NCI-H460 (cell line): ENCODE measurements around the gene TUBB3. TPM values are rescaled to one million over a fixed set of nuclear protein-coding genes. Genes with fewer than 3 reads are reported as not detected.
"Not testable (repeated sequence)": the region's sequence is repeated elsewhere in the genome, so short reads cannot be mapped to it uniquely, and the experiment has no call there.

Experiments used
- DNase-seq: peaks from one replicate; pipeline ENCODE4 v3.0.0-alpha.2; 2016; ENCODE audit warnings: low read depth; ENCODE audit errors: extremely low read depth
- polyA plus RNA-seq: library from polyadenylated mRNA; depleted of rRNA; stranded (reverse); fragments of >200 nt; gene quantifications from 2 replicates; pipeline ENCODE4 v1.2.3, GENCODE V29; 2014; cell fraction: nucleus; rRNA removed
- total RNA-seq: library from RNA; depleted of rRNA; stranded (reverse); fragments of >200 nt; shearing (Covaris generic); gene quantifications from 2 replicates; pipeline ENCODE4 v1.2.3, GENCODE V29; 2014; rRNA removed

TUBB3 gene
- total RNA-seq, result 68.3 and 75.9 TPM in 2 replicates
- 145 and 156 TPM in 2 replicates for polyA plus RNA-seq

DNA sequence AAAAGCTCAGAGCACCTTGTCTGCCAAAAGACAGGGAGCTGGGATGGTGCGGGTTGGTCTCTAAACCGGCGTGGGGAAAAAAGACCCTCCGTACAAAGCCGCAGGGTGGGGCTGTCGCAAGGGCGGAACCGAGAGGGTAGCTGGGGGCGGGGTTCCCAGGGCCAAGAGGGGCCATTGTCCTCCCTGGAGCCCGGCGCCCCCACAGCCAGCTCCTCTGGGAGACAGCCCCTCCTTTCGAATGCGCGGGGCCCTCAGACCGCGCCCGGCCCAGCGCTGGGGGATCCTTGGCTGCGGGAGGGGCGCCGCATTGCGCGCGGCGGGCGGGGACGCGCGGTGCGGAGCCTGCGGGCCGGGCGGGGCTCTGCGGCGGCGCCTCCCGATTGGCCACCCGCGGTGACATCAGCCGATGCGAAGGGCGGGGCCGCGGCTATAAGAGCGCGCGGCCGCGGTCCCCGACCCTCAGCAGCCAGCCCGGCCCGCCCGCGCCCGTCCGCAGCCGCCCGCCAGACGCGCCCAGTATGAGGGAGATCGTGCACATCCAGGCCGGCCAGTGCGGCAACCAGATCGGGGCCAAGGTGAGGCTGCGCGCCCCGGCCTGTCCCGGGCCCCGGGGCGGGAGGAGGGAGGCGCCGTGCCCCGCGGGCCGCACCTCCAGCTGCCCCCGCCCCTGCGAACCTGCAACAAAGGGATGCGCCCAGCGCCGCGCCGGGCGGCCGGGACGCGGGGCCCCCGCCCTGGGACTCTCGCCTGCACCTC lies at the start of gene TUBB3:
Gene TUBB3, plus strand, starts transcription at position 459 of the 756 bp plus-strand sequence. Its CDS starts 60 bp downstream, at position 519.
- DNase-seq, result peak; percentile 78

DNA sequence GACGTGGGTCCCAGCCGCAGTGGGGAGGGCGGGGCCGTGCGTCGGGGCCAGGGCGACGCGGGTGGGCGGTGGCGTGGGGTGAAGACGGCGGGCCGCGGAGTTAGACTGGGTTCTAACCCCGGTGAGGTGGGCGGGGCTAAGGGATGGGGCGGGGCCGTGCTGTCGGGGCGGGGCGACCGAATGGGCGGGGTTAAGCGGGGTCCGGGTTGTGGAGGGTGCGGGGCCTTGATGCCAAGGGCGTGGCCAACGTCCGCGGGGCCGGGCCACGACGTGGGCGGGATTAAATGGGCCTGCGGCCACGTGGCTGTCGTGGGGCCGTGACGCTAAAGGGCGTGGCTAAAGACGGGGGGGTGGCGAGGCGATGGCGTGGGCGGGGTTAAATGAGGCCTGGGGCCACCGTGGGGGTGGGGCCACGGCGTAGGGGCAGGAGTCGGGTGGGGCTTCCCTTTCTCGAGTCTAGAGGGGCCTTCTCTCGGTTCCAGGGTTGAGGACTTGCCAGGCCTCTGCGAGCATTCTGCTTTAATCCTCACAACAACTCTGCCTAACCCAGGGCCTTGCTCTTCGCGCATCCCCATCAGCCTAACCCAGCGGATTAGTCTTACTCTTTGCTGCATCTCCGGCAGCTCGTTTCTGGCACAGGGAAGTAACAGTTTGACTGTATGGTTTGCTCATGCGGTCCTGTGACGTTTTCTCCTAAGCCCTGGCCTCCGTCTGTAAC lies 49.0 kb upstream of the TUBB3 start:
- DNase-seq, result peak; percentile 94

DNA sequence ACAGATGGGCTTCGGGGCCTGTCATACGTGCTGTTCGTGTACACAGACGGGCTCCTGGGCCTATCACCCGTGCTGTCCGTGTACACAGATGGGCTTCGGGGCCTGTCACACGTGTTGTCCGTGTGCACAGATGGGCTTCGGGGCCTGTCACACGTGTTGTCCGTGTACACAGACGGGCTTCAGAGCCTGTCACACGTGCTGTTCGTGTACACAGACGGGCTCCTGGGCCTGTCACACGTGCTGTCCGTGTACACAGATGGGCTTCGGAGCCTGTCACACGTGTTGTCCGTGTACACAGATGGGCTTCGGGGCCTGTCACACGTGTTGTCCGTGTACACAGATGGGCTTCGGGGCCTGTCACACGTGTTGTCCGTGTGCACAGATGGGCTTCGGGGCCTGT lies 44.0 kb upstream of the TUBB3 start:
- DNase-seq, result not testable (repeated sequence)

DNA sequence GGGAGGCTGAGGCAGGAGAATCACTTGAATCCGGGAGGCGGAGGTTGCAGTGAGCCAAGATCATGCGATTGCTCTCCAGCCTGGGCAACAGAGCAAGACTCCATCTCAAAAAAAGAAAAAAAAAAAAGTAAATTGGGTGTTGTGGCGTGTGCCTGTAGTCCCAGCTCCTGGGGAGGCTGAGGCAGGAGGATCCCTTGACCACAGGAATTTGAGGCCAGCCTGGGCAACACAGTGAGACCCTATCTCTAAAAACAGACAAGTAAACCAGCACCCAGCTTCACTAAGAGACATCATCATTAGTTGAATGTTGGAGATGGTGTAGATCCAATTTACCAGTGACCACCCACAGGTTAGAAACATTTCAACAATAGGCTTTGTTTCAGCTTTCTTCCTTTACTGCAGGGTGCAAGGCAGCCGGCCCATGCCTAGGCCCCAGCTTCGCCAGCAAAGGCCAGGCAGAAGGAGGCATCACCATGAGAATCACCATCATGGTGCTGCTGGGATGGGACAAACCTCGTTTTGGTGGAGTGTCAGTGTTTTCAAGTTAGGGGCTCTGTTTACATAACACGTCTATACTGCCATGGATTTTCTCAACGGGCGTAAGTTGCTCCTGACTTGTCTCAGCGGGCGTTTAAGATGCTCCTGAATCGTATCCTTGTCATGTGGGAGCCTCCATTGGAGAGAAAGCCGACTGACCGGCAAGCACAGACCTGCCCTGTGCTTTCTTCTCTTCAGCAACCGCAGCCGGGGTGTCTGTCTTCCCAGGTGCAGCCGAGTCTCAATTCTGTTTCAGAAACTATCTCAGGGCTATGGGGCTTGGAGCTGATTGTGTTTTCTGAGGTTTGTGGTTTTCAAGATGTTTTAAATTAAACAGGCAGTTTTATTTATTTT lies 42.4 kb upstream of the TUBB3 start:
- DNase-seq, result no peak

DNA sequence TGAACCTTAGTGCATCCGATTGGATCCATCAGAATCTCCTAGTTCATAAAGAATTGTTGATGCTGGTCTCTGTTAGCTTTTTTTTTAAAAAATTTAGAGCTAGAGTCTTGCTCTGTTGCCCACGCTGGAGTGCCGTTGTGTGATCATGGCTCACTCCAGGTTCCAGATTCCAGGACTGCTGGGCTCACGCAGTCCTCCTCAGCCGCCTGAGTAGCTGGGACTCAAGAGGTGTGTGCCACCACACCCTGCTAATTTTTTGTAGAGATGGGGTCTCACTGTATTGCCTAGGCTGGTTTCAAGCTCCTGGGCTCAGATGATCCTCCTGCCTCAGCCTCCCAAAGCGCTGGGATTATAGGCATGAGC lies 41.8 kb upstream of the TUBB3 start:
- DNase-seq, result no peak

DNA sequence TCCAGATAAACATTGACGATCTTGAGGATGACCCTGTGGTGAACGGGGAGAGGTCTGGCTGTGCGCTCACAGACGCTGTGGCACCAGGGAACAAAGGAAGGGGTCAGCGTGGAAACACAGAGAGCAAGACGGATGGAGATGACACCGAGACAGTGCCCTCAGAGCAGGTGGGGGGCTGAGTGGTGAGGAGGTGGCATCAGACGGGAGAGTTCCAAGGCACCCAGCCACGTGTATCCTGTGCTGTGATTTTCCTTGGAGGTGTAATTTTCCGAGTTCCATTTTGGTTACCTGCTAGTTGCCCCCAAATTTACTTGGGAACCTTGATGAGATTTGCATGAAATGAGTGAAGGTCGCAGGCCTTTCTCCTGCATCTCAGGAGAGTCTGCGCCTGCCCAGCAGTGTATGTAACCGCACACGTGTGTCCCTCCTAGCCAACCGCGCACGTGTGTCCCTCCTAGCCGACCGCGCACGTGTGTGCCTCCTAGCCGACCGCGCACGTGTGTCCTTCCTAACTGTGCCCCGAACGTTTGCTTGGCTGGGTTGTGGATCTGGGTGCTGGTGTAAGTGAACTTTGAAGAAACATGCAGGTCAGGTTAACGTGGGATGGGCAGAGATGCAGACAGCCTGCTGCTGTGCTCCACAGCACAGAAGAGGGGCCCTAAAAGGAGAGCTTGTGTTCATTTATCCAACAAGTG lies 39.6 kb upstream of the TUBB3 start:
- no peak for DNase-seq

DNA sequence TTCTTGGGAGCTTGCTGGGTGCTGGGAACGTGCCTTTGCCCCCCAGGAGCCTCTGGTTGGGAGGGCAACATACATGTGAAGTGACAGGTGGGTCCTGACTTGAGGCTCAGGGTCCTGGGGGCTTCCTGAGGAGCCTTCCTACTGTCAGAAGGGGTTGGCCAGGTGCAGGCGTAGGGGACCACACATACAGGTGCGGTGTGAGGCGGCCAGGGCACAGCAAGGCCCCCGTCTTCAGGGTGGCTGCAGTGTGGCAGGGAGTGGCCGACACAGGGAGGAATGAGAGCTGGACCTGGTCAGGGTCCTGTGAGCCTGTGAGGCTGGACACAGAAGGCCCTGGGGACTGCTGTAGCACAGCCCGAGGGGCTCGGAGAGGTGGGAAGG lies 39.1 kb upstream of the TUBB3 start:
- DNase-seq, result no peak

DNA sequence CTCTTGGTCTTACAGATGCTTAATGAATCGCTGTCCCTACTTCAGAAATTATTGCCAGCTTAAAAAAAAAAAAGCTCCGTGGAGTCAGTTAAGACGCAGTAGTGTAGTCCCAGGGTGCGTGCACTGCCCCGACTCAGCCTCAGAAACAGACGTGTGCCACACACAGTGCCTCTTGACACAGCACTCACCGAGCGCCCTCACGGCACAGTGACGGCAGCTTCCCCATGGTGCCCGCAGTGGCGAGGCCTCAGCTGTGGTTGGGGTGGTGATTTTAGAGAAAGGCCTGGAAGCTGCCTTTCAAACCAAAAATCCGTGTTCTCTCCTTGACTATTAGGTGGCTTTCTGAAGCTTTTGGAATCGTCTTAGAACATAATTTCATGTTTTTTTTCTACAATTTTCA lies 35.9 kb upstream of the TUBB3 start:
- DNase-seq, result no peak

DNA sequence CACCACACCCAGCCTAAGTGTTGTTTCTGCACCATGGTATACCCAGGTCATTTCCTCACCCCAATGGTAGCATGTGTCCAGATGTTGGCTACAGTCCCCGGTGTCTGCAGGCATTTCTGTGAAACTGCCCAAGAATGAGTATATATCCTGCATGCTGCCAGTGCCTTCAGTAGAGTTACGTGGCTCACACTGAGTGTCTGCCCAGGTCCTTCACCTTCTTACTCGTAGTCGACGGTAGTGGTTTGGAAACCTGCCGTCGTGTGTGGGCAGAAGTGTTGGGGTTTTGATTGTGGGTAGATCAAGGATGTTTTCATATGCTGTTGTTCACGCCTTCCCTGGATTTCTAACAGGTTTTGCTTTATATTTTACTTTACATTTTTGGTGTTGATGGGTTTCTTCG lies 32.9 kb upstream of the TUBB3 start:
- no peak for DNase-seq

DNA sequence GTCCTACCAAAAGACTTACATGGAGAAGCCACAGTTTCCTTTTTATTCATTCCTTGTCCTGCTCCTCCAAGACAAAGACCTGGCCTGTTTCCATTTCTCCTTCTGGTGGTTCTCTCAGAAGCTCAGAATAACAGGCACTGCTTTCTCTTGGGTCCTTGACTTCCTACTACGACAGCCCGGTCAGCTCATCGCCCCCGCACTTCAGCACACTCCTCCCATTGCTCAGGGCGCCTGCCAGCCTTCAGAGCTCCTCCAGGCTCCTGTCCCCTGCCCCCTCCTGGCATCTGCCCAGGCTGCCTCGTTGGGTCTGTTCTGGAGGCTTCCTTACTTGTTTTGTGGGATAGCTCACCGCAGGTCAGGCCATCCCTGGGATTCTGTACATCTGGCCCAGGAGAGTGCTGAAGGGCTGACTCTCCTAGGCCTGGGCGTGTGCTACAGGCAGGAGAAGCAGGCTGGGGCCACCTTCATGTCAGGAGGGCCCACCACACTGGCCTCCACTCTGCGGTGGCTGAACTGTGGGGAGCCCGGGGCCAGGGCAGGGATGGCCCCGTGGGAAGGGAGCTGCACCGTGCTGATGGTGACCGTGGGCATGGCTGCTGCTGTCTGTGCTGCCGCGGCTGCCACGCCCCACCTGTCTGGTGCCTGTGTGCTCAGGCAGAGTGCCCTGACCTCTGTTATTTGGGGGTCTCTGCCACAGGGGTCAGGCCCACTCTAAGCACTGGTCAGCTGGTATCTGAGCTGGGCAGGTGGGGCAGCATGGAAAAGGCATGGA lies 32.1 kb upstream of the TUBB3 start:
- DNase-seq, result no peak

DNA sequence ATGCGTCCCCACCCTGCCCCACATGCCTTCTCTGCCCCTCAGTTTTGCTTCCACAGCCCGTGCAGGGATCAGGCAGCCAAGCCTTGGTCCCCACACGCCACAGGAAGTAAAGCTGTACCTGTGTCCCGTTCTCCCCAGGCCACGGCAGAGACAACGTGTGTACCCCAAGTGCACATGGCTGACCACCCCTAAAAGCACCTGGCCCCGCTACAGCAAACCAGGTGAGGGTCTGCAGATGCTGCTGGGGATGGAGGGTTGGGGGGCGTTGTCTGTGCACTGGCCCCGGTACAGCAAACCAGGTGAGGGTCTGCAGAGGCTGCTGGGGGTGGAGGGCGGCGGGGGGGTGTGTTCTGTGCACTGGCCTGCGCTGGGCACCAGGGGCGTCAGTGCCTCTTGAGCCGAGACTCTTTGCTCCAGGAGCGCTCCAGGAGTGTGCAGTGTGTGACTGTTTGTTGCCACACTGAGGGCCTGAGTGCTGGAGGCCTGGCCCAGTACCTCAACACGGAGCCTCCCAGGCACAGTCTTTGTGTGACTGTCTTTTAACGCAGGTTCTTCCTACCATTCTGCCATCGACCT lies 31.0 kb upstream of the TUBB3 start:
- DNase-seq, result no peak

DNA sequence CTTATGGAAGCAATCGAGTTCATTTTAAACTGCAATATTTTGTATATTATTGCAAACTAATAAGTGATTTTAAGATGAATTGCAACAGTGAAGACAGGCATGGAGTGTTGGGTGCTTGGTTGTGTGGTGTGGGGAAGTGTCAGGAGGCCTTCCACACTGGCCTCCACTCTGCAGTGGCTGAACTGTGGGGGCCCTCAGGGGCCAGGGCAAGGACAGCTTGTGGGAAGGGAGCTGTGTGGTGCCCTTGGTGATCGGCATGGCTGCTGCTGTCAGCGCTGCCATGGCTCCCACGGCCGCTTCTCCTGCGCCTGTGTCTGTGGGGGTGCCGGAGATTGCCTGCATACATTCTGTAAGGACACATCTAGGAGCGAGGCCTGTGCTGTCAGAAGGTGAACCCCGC lies 30.5 kb upstream of the TUBB3 start:
- no peak for DNase-seq

DNA sequence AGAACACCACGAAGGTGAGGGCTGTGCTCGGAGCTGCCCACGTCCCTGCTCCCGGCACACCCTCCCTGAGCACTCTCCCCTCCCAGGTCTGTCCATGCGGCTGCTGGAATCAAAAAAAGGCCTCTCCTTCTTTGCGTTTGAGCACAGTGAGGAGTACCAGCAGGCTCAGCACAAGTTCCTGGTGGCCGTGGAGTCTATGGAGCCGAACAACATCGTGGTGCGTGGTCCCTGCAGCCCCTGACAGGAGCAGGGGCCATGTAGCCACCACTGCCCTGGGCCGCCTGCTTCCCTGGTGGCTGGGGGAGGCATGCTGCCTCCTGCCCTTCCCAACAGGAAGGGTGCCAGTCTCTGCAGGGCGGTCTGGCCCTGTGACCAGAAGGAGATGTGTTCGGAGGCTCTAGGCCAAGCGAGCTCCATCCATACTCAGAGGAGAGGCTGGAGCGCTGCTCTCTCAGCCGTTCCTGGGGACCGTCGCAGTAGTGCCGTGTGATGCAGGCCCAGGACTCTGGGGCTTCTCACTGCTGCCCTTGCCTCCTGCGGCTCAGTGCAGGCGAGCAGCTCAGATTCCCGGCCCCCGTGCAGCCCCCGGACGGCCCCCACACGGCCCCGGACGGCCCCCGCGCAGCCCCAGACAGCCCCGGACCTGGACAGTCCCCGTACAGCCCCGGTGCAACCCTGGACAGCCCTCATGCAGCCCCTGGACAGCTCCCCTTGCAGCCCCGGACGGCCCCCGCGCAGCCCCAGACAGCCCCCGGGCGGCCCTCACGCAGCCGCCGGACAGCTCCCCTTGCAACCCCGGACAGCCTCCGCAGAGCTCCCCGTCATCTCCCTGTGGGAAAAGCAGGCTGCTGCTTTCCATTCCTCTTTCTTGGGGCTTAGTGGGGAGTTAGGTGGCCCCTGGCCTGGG lies 29.2 kb upstream of the TUBB3 start:
- no peak for DNase-seq

DNA sequence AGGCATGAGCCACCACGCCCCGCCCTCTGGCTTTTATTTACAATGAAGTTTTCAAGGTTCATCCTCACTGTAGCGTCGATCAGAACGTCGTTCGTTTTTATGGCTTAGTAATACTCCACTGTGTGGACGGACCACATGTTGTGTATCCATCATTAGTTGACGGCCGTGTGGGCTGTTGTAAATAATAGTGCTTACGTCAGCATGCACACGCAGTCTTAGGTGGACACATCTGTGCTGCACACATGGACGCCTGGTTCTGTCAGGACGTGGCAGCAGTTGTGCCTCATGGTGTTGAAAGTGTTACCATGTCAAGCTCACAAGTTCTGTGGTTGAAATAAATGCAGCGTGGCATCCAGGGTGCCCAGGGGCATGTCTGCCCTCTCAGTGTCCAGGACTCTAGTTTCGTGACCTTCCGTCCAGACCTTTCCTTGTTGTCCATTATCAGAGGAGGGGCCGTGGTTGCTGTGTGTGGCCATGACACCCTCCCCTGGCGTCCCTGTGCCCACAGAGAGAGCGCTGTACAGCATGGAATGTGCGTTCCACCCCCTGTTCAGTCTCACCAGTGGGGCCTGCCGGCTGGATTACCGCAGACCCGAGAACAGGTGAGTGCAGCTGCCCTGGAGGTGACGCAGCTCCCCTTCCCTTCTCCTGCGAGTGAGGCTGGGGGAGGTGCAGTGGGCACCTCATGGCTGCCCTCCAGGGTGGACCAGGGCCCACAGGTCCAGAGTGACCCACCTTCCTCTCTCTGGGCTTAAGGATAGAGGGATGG lies 27.5 kb upstream of the TUBB3 start:
- DNase-seq, result no peak

DNA sequence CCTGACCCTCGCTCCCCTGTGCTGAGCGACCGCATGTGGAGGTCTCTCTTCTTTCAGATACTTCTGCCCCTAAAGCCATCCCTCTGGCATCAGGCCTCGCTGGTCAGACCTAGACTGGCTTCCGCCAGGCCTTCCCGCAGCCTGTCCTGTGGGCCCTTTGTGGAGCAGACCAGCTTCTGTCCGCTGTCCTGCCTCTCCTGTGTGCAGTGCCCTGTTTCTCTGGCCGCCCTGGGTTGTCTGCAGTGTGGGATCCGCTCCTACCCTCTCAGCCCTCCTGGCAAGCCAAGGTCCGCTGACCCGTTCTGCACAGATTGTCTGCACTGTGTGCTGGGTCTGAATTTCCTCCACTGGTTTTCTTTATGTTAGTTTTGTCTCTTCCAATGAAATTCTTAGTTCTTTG lies 25.9 kb upstream of the TUBB3 start:
- no peak for DNase-seq

DNA sequence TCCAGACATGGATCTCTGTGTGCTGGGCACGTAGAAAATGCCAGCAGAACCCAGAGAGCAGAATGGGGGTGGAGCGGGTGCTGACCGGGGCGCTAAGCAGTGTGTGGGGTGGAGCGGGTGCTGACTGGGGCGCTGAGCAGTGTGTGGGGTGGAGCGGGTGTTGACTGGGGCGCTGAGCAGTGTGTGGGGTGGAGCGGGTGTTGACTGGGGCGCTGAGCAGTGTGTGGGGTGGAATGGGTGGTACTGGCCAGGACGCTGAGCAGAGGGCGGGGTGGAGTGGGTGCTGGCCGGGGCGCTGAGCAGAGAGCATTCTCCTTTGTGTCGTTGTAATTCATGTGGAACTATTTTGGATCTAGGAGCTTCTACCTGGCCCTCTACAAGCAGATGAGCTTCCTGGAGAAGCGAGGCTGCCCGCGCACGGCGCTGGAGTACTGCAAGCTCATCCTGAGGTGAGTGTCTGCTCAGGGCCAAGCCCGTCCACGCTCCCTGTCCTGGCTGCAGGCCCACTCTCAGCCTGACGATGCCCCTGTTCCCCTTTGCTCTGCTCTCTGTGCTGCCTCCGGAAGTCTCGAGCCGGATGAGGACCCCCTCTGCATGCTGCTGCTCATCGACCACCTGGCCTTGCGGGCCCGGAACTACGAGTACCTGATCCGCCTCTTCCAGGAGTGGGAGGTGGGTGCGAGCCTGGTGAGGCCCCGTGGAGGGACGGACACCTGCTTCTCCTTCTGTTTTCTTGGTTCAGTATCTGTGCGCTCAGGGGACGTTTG lies 24.8 kb upstream of the TUBB3 start:
- no peak for DNase-seq

DNA sequence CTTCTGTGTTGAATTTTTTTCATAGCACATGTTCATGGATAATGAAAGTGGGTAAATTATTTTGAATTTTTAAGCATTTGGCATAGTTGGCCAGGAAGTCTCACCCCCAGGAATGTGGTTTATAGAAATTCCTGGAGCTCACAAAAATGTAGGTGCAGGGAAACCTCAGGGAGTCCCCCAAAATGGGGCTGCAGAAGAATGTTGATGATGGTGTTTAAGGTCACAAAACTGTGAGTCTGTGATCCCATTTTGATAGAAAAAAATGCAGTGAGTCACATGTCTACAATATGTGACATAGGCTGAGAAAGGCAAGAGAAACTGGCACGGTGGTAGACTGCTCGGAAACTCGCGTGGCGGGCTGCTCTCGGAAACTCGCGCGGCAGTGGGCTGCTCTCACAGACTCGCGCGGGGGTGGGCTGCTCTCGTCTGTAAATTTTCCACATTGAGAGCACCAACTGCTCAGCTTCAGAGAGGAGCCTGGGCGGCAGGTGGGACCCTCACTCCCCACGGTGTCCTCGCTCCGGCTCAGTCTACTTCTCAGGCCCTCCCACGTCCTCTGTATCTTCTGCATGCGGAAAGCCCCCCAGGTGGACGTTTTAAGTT lies 23.2 kb upstream of the TUBB3 start:
- DNase-seq, result no peak
